Breast epithelium (tissue), 4 donors: ENCODE data around the gene CARD14. TPM values are rescaled to one million over a fixed set of nuclear protein-coding genes. Genes with fewer than 3 reads are reported as not detected.
A peak's percentile ranks its signal among the peaks of the same experiment; 100 is the strongest.

ENCODE experiments used
- DNase-seq, 2 donors: peaks; one replicate each; pipeline ENCODE4 v3.0.0-alpha.2; 2019; ENCODE audit warnings: low spot score in 2 of 2
- H3K27ac ChIP-seq, 2 donors: fragments of 200-600 bp; sonication (generic) in 1 of 2; one replicate each; pipeline ENCODE4 v1.5.1; 2016 to 2019; ENCODE audit warnings: mild to moderate bottlenecking in 1 of 2
- H3K27me3 ChIP-seq, 2 donors: fragments of 200-600 bp; sonication (generic) in 1 of 2; one replicate each; pipeline versions ENCODE4 v1.5.1 to v1.6.0; 2017 to 2019; ENCODE audit warnings: control low read depth in 1 of 2, mild to moderate bottlenecking in 1 of 2
- H3K36me3 ChIP-seq: fragments of 200-600 bp; one replicate; pipeline ENCODE4 v1.5.1; 2019
- H3K4me1 ChIP-seq, 2 donors: fragments of 200-600 bp; sonication (generic); one replicate each; pipeline ENCODE4 v1.5.1; 2016 to 2019; ENCODE audit warnings: control low read depth in 1 of 2
- H3K4me3 ChIP-seq, 3 donors: fragments of 200-600 bp; sonication (generic); 1 replicate in 2 of 3; 2 replicates in 1 of 3; pipeline ENCODE4 v1.5.1; 2016 to 2019; ENCODE audit warnings: mild to moderate bottlenecking in 3 of 3, moderate library complexity in 2 of 3
- H3K9me3 ChIP-seq, 2 donors: fragments of 200-600 bp; sonication (generic) in 1 of 2; one replicate each; pipeline ENCODE4 v1.5.1; 2016 to 2019; ENCODE audit warnings: control low read depth in 1 of 2
- POLR2A ChIP-seq: fragments of 450-650 bp; IDR thresholded peaks from one replicate; pipeline ENCODE4 v1.6.1; 2016; ENCODE audit warnings: antibody characterized with exemption, mild to moderate bottlenecking, moderate library complexity
- POLR2AphosphoS5 ChIP-seq, 3 donors: sonication (generic); formaldehyde crosslinking; IDR thresholded peaks; one replicate each; pipeline ENCODE4 v1.6.1; 2017; ENCODE audit warnings: antibody characterized with exemption in 3 of 3
- intact Hi-C: fragments of 100-400 bp; cut with DNase I; formaldehyde crosslinking; loops from one replicate; pipeline ENCODE4 v1.15.1; 2023; ENCODE audit warnings: low total_unique reads
- total RNA-seq, 3 donors: library from RNA; depleted of rRNA; stranded (reverse); fragments of >200 nt; gene quantifications; one replicate each; pipeline ENCODE4 v1.1.0, GENCODE V29; 2016
- TF ChIP-seq, protein P1 (sequence below), 3 donors: fragments of 450-650 bp; IDR thresholded peaks; one replicate each; pipeline ENCODE4 v1.5.1; 2016 to 2017; ENCODE audit warnings: antibody characterized with exemption in 3 of 3, mild to moderate bottlenecking in 3 of 3, moderate library complexity in 3 of 3

The CARD14 gene
- total RNA-seq, 3 donors from 2014 or later = 0.32 to 13.8 (median 9.4) TPM

- DNase-seq = peak; percentile 64 to 70
- peak overlapping the region; percentile 7 to 52 (median 41) for H3K4me3 ChIP-seq
These were observed 17.7 kb downstream of the CARD14 start for GRCh38 chr17:80187515-80187941.

DNA sequence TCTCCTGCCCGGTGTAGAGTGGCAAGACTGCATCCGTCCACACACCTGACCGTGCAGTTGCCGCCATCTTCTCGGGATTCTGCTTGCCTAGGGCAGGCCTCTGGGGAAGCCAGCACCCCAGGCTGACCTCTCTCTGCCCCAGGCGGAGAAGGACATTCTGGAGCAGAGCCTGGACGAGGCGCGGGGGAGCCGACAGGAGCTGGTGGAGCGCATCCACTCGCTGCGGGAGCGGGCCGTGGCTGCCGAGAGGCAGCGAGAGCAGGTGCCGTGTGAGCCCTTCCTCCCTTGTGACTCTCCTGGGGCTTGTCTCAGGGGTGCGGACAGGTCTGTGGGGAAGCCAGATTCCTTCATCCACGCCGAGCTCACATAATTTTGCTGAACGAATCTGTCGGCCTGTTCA lies 19.8 kb downstream of the CARD14 start:
- Histone ChIP-seq H3K4me1 (no peaks in the 10 kb centered on the region), H3K9me3 (no peaks in the 10 kb centered on the region), H3K36me3 (no peaks in the 10 kb centered on the region), H3K4me3 (no peak overlapping the region), H3K27ac (no peak overlapping the region), H3K27me3 (no peaks in the 10 kb centered on the region)
- intact Hi-C loops = loop anchor here (1.0 to 10.0 kb wide), 2 partner anchors 42 to 65 kb away; partner anchors contain the start of gene EIF4A3
- DNase-seq = no peak
- TF ChIP-seq POLR2A = no peak
- TF ChIP-seq, protein P1, sequence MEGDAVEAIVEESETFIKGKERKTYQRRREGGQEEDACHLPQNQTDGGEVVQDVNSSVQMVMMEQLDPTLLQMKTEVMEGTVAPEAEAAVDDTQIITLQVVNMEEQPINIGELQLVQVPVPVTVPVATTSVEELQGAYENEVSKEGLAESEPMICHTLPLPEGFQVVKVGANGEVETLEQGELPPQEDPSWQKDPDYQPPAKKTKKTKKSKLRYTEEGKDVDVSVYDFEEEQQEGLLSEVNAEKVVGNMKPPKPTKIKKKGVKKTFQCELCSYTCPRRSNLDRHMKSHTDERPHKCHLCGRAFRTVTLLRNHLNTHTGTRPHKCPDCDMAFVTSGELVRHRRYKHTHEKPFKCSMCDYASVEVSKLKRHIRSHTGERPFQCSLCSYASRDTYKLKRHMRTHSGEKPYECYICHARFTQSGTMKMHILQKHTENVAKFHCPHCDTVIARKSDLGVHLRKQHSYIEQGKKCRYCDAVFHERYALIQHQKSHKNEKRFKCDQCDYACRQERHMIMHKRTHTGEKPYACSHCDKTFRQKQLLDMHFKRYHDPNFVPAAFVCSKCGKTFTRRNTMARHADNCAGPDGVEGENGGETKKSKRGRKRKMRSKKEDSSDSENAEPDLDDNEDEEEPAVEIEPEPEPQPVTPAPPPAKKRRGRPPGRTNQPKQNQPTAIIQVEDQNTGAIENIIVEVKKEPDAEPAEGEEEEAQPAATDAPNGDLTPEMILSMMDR (IDR thresholded peaks at IDR 0.05) = no peak
- TF ChIP-seq POLR2AphosphoS5 (IDR thresholded peaks at IDR 0.05) = no peak

More at GRCh38 chr17:80187515-80187941, 17.7 kb downstream of the CARD14 start:
- H3K9me3 ChIP-seq = no peaks in the 10 kb centered on the region
- intact Hi-C loops = no loop called here
- H3K27ac ChIP-seq = peak overlapping the region; percentile 57 to 76
- no peaks in the 10 kb centered on the region for H3K27me3 ChIP-seq
- H3K36me3 ChIP-seq = no peaks in the 10 kb centered on the region
- H3K4me1 ChIP-seq = no peaks in the 10 kb centered on the region
- TF ChIP-seq POLR2AphosphoS5 (IDR thresholded peaks at IDR 0.05) = no peak
- TF ChIP-seq, protein P1 (IDR thresholded peaks at IDR 0.05) = no peak
- TF ChIP-seq POLR2A = no peak

GRCh38 chr17:80190716-80191115 lies 20.9 kb downstream of the CARD14 start:
- Histone ChIP-seq H3K9me3 (no peaks in the 10 kb centered on the region), H3K36me3 (no peaks in the 10 kb centered on the region), H3K4me1 (no peaks in the 10 kb centered on the region), H3K27me3 (no peaks in the 10 kb centered on the region), H3K4me3 (no peak overlapping the region), H3K27ac (no peak overlapping the region)
- DNase-seq = no peak
- TF ChIP-seq, protein P1 (IDR thresholded peaks at IDR 0.05) = no peak
- TF ChIP-seq POLR2A (no peak), POLR2AphosphoS5 (IDR thresholded peaks at IDR 0.05) (no peak)
- intact Hi-C loops = loop anchor here (10.0 kb wide), 1 partner anchor 64 kb away; no protein-coding TSS in a partner anchor

DNA sequence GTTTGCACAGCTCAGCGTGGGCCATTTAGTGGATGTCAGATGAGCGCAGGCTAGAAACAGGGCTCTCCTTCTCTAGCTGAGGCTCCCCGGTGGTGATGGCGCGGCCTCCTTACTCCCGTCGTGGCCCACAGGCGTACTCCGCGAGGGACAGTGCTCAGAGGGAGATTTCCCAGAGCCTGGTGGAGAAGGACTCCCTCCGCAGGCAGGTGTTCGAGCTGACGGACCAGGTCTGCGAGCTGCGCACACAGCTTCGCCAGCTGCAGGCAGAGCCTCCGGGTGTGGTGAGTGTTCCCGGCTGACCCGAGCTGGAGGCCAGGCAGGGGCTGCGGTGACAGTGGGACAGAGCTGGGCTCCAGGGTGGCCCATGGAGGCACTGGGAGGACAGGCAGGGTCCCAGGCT lies 21.4 kb downstream of the CARD14 start:
- Histone ChIP-seq H3K4me1 (no peaks in the 10 kb centered on the region), H3K27ac (peak overlapping the region in 1 of 2 donors; percentile 75), H3K36me3 (no peaks in the 10 kb centered on the region), H3K9me3 (no peaks in the 10 kb centered on the region), H3K4me3 (no peak overlapping the region), H3K27me3 (no peaks in the 10 kb centered on the region)
- intact Hi-C loops = loop anchor here (10.0 kb wide), 1 partner anchor 64 kb away; no protein-coding TSS in a partner anchor
- no peak for DNase-seq
- TF ChIP-seq POLR2AphosphoS5 (IDR thresholded peaks at IDR 0.05) (no peak), POLR2A (no peak)
- TF ChIP-seq, protein P1 (IDR thresholded peaks at IDR 0.05) = no peak

- H3K9me3 ChIP-seq = no peaks in the 10 kb centered on the region
- H3K27me3 ChIP-seq = no peaks in the 10 kb centered on the region
- H3K4me3 ChIP-seq = peak overlapping the region in 1 of 3 donors; percentile 25
- H3K36me3 ChIP-seq = no peaks in the 10 kb centered on the region
- DNase-seq = peak in 1 of 2 donors; percentile 74
- H3K4me1 ChIP-seq = no peaks in the 10 kb centered on the region
- H3K27ac ChIP-seq = peak overlapping the region; percentile 68 to 75
- TF ChIP-seq POLR2A (no peak), POLR2AphosphoS5 (IDR thresholded peaks at IDR 0.05) (peak in 1 of 3 donors; percentile 25)
- TF ChIP-seq, protein P1 (IDR thresholded peaks at IDR 0.05) = no peak
- intact Hi-C loops = loop anchor here (10.0 kb wide), 1 partner anchor 63 kb away; no protein-coding TSS in a partner anchor
These were observed 22.2 kb downstream of the CARD14 start for GRCh38 chr17:80191865-80192661.
